Effector CD8-positive, alpha-beta T cell (primary cell): ENCODE data around the gene THRAP3.
"Not testable (repeated sequence)": the region's sequence is repeated elsewhere in the genome, so short reads cannot be mapped to it uniquely, and the experiment has no call there.

ENCODE experiments used
- DNase-seq: peaks from one replicate; lab custom pipeline; 2025; lab: John Stamatoyannopoulos, UW

THRAP3 gene

GRCh38 chr1:36251794-36252481, 27.7 kb downstream of the THRAP3 start:
- DNase-seq: no peak

DNA sequence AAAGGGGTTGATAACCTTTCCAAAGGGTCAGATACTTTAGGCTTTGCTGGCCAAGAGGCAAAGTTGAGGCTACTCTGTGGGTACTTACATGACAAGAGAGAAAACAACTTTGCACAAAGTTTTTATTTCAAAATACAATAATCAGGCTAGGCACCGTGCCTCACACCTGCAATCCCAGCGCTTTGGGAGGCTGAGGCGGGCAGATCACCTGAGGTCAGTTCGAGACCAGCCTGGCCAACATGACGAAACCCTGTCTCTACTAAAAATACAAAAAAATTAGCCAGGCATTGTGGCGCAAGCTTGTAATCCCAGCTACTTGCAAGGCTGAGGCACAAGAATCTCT, 28.2 kb downstream of the THRAP3 start:
- not testable (repeated sequence) for DNase-seq

DNA sequence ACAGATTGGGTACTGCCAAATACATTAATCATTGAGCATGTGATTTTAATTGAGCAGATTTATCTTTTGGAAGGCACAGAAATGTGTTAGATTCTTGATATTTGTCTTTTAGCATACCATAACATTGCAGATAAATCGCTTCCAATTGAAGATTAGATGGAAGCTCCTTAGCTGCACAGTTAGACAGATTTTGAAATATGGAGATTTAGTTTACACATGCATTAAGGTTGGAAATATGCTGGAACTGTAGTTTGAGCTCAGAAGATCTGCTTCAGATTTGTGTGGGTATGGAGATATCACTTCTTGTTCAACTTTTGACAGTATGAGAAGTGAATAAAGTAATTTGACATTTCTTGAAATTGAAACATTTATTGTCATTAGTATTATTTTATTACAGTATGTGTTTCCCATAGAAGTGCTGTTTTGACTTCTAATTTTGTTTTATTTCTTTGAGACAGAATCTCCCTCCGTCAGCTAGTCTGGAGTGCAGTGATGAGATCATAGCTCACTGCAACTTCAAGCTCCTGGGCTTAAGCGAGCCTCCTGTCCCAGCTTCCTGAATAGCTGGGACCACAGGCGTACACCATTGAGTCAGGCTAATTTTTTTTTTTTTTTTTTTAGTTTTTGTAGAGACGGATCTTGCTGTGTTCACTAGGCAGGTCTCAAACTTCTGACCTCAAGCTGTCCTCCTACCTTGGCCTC, 29.1 kb downstream of the THRAP3 start:
- no peak for DNase-seq

GRCh38 chr1:36256558-36257374, 32.5 kb downstream of the THRAP3 start:
- DNase-seq: no peak

DNA sequence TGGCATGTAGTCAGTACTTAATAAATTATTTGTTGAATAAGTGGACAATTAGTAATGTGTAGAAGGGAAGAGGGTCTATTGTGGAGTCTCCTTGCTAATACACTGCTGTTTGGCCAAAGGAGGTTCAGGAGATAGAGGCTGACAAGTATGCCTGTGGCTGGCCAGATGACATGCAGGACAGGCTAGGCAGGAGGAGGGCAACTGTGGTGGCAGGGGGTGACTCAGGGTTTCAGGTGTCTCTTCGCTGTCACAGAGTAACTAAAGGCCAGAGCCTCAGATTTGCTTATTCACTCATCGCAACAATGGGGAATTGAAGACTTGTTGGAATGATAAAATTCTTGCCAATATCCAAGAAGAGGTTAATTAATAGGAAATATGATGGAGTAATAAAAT, 33.1 kb downstream of the THRAP3 start:
- no peak for DNase-seq

DNA sequence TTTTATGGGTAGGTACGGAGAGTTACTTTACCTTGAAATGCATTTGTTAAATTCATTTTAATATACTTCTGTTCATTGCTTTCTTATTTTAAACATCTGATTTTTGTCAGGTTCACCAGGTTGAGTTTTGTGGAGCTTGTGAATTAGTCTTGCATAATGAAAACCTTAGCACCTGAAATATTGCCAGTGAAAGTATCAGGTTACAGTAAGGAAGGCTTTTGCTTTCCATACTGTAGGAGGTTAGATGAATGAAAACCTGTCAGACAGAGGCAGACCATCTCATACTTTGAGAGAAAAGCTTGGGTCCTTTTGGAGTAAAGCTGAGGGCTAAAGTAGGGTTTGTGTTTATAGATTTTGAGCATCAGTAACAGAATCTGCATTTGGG, 34.7 kb downstream of the THRAP3 start:
- DNase-seq: no peak

GRCh38 chr1:36268981-36269380, 44.7 kb downstream of the THRAP3 start:
- DNase-seq: no peak

GRCh38 chr1:36269408-36269838, 45.2 kb downstream of the THRAP3 start:
- DNase-seq: no peak

DNA sequence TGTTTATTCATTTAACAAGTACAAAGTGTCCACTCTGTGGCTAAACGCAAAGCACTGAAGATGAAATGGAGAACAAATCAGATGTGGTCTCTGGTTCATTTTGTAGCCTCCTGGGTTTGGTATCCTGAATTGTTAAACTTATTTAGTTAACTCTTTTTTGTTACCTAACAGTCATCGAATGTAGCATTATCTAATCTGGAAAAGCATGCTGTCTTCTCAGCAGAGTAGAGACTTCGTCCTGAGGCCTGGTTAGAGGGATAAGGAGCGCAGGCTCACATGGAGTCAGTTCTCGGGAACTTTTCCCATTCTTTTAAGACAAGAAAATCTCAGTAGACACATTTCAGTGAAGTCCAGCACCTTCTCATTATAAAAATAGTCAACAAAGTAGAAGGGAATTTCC, 48.8 kb downstream of the THRAP3 start:
- DNase-seq: no peak

DNA sequence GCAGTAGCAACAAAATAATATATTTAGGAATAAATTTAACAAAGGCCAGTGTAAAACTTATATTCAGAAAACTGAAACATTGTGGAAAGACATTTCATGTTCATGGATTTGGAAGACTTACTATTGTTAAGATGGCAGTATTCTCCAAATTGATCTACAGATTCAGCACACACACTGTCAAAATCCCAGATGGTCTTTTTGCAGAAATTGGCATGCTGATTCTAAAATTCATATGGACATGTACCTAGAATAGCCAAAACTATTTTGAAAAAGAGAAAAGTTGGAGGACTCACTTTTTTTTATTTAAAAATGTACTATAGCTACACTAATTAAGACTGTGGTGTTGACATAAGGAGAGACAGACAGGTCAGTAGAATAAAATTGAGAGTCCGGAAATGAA, 50.0 kb downstream of the THRAP3 start:
- no peak for DNase-seq

DNA sequence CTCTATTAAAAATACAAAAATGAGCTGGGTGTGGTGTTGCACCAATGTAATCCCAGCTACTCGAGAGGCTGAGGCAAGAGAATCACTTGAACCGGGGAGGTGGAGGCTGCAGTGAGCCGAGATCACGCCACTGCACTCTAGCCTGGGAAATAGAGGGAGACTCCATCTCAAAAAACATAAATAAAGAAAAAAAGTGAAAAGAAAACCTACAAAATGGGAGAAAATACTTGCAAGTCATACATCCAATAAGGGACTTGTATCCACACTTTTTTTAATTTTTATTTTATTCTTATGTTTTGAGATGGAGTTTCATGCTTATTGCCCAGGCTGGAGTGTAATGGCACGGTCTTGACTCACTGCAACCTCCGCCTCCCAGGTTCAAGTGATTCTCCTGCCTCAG, 52.4 kb downstream of the THRAP3 start:
- no peak for DNase-seq

- no peak for DNase-seq
Observed at GRCh38 chr1:36279110-36279788, 55.0 kb downstream of the THRAP3 start.

DNA sequence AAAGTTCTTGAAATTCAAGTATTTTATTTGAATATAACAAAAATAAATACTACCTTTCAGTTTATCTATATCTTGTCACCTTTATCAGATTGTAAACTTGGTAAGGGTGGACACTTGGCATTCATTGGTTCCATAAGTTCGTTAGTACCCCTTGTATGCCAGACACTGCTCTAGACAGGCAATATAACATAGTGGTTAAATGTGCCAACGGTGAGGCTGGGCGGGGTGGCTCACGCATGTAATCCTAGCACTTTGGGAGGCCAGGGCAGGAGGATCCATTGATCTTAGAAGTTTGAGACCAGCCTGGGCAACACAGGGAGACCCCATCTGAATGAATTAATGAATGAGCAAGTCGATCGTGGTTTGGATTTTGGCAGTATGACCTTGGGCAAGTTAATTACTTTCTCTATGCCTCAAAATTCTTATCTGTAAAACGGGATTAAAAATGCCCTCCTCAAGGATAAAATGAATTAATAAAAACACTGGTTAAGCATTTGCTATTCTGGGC, 55.6 kb downstream of the THRAP3 start:
- DNase-seq: no peak

DNA sequence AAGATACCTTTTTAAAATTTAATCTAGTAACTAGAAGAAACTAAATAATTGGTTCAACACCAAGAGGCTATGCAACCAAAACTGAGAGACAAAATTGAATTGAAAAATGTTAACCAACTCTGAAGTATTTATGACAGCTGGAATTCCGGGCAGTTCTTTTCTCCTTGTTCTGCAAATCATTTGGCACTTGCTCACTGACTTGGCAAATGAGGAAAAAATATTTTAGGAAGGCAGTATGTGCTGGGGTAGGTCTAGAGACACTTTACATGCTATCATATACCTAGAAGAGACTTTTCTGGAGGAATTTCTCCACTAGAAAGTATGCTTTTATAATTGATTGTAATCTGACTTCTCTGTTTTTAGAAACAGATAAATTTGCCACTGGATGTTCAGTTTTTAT, 59.8 kb downstream of the THRAP3 start:
- no peak for DNase-seq

DNA sequence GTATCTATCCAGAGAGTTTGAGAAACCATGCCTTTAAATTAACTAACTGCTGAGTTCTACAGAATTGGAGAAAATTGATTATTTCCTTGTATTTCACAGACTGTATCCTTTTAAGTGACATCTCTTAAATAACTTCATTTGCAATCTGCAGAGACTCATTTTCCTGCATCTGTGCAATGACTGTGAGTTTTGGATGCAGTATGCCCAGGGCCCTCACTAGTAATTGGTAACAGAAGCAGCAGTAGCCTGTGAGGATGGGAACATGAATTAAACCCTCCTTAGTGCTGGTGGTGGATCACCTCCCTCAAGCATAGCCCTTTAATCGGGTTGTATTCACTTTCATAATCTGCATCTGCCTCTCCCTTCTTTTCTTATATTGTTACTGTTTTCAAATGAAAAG, 60.3 kb downstream of the THRAP3 start:
- DNase-seq: no peak

- peak; percentile 45 for DNase-seq
Observed at GRCh38 chr1:36285443-36286101, 61.3 kb downstream of the THRAP3 start.

DNA sequence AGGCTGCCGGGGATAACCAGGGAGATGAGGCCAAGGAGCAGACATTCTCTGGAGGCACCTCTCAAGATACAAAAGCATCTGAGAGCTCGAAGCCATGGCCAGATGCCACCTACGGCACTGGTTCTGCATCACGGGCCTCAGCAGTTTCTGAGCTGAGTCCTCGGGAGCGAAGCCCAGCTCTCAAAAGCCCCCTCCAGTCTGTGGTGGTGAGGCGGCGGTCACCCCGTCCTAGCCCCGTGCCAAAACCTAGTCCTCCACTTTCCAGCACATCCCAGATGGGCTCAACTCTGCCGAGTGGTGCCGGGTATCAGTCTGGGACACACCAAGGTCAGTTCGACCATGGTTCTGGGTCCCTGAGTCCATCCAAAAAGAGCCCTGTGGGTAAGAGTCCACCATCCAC, 62.6 kb downstream of the THRAP3 start:
- no peak for DNase-seq

- no peak for DNase-seq
Observed at GRCh38 chr1:36287595-36287994, 63.4 kb downstream of the THRAP3 start.

DNA sequence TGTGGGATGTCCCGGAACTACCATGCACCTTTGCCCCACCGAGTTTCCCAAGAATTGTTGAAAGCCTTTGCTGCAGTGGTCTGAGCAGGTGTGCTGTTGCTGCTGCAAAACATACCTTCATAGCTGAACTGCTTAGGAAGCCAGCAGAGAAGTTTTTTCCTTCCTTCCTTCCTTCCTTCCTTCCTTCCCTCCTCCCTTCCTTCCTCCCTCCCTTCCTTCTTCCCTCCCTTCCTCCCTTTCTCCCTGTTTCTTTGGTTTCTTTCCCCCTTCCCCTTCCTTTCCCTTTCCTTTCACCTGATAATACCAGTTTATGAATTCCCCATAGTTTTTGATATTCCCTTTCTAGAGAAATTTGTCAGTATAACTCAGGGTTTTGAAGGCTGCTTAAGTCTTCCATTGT, 71.1 kb downstream of the THRAP3 start:
- DNase-seq: no peak

DNA sequence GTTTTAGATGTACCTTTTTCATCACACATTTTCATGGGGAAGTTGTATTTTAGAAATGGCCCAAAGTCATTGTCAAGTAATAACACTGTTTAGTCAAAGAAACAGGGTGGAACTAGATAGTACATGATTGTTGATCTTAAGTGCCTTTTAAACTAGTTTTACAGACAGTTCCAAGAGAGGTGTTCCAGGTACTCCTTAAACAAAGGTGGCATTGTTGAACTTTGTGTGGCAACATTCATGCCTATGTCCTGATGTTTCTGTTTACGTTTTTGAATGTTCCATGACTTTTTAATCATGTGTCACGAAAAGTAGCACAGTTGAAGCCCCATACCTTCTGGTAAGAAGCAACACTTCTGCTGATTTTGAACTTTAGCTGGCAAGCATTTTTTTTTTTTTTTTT, 72.8 kb downstream of the THRAP3 start:
- DNase-seq: no peak

DNA sequence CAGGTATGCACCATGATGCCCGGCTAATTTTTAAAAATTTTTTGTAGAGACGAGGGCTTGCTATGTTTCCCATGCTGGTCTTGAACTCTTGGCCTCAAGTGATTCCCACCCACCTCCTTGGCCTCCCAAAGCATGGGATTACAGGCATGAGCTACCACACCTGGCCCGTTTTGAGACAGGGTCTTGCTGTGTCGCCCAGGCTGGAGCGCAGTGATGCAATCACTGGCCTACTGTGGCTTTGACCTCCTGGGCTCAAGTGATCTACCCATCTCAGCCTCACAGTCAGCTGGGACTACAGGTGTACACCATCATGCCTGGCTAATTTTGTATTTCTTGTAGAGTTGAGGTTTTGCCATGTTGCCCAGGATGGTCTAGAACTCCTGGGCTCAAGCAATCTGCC, 74.4 kb downstream of the THRAP3 start:
- no peak for DNase-seq

- DNase-seq: no peak
Observed at GRCh38 chr1:36300526-36300925, 76.3 kb downstream of the THRAP3 start.
